Smooth muscle cell (in vitro differentiated cells): ENCODE data around the gene SLC38A3. TPM values are rescaled to one million over a fixed set of nuclear protein-coding genes. Genes with fewer than 3 reads are reported as not detected.
"Not testable (repeated sequence)": the region's sequence is repeated elsewhere in the genome, so short reads cannot be mapped to it uniquely, and the experiment has no call there.

Source experiments
- DNase-seq: peaks from one replicate; lab custom pipeline; 2025; ENCODE audit not compliant: unreplicated experiment; lab: John Stamatoyannopoulos, UW
- H2AFZ ChIP-seq: fragments of 200-600 bp; sonication (generic); 2 replicates; pipeline ENCODE4 v1.6.0; 2016; ENCODE audit warnings: antibody characterized with exemption, low read depth, mild to moderate bottlenecking
- H3F3A ChIP-seq: fragments of 200-600 bp; sonication (generic); 2 replicates; pipeline ENCODE4 v1.6.0; 2017; ENCODE audit warnings: antibody characterized with exemption, low read depth
- H3K27ac ChIP-seq: fragments of 200-600 bp; sonication (generic); 2 replicates; pipeline ENCODE4 v1.5.1; 2016; ENCODE audit warnings: low read depth, mild to moderate bottlenecking
- H3K27me3 ChIP-seq: fragments of 200-600 bp; sonication (generic); 2 replicates; pipeline ENCODE4 v1.6.1; 2016; ENCODE audit warnings: low read depth, mild to moderate bottlenecking
- H3K36me3 ChIP-seq: fragments of 200-600 bp; sonication (generic); 2 replicates; pipeline ENCODE4 v1.5.1; 2016; ENCODE audit warnings: low read depth
- H3K4me1 ChIP-seq: fragments of 200-600 bp; sonication (generic); 2 replicates; pipeline ENCODE4 v1.5.1; 2016; ENCODE audit warnings: low read depth
- H3K4me2 ChIP-seq: fragments of 200-600 bp; sonication (generic); 2 replicates; pipeline ENCODE4 v1.6.0; 2016; ENCODE audit warnings: mild to moderate bottlenecking
- H3K4me3 ChIP-seq: fragments of 200-600 bp; sonication (generic); 2 replicates; pipeline ENCODE4 v1.5.1; 2016; ENCODE audit warnings: mild to moderate bottlenecking
- H3K79me2 ChIP-seq: fragments of 200-600 bp; sonication (generic); 2 replicates; pipeline ENCODE4 v1.6.0; 2016; ENCODE audit warnings: low read depth, mild to moderate bottlenecking
- H3K9ac ChIP-seq: fragments of 200-600 bp; sonication (generic); 2 replicates; pipeline ENCODE4 v1.6.0; 2016; ENCODE audit warnings: low read depth
- H3K9me3 ChIP-seq: fragments of 200-600 bp; sonication (generic); replicated peaks from 2 replicates; pipeline ENCODE4 v1.5.1; 2016; ENCODE audit warnings: low read depth
- H4K20me1 ChIP-seq: fragments of 200-600 bp; sonication (generic); 2 replicates; pipeline ENCODE4 v1.6.0; 2016; ENCODE audit warnings: low read depth
- CTCF ChIP-seq: fragments of 200-600 bp; sonication (generic); IDR thresholded peaks from 2 replicates; pipeline ENCODE4 v1.5.1; 2017; ENCODE audit warnings: borderline replicate concordance, mild to moderate bottlenecking, antibody characterized with exemption; ENCODE audit not compliant: insufficient read depth, poor library complexity, severe bottlenecking
- WGBS: methylation state at CpG from one replicate; pipeline ENCODE4 v1.1.7; 2016; ENCODE audit warnings: low lambda C conversion rate; 5-methylcytosine and 5-hydroxymethylcytosine counted together
- polyA plus RNA-seq: library from polyadenylated mRNA; unstranded; fragments of >200 nt; fragmentation: Nextera tagmentation; extraction: Ambion mirVana; gene quantifications from 2 replicates; pipeline ENCODE4 v1.2.1, GENCODE V29; 2016
- total RNA-seq: library from RNA; depleted of rRNA; stranded (reverse); fragments of >200 nt; gene quantifications from 2 replicates; pipeline ENCODE4 v1.2.3, GENCODE V29; 2014

Gene SLC38A3
- total and polyA plus RNA-seq, 2 experiments from 2014 or later: 0.58 to 3.5 TPM

- H3K27me3 ChIP-seq: no peaks in the 10 kb centered on the region
- no peaks in the 10 kb centered on the region for H3K9me3 ChIP-seq
- no peak overlapping the region for H3K4me3 ChIP-seq
- H4K20me1 ChIP-seq: peaks cover 2% of the 10 kb centered on the region
- H3K36me3 ChIP-seq: no peaks in the 10 kb centered on the region
- H3K27ac ChIP-seq: peak overlapping the region; percentile 98
- H3K9ac ChIP-seq: no peak overlapping the region
- WGBS: 91% methylated on average over 2 of the region's 2 CpGs
- no peak for DNase-seq
- peaks cover 39% of the 10 kb centered on the region for H3K4me1 ChIP-seq
- no peak overlapping the region for H2AFZ ChIP-seq
- H3F3A ChIP-seq: peaks cover 32% of the 10 kb centered on the region
- no peaks in the 10 kb centered on the region for H3K79me2 ChIP-seq
- TF ChIP-seq CTCF: no peak
- H3K4me2 ChIP-seq: peak overlapping the region; percentile 89
Measured at GRCh38 chr3:50261505-50261904, 56.4 kb downstream of the SLC38A3 start.

GRCh38 chr3:50262200-50262599, 57.1 kb downstream of the SLC38A3 start:
- not testable (repeated sequence) for H2AFZ ChIP-seq, DNase-seq

GRCh38 chr3:50262778-50263177, 57.7 kb downstream of the SLC38A3 start:
- no peak for TF ChIP-seq CTCF
- Histone ChIP-seq H2AFZ (no peak overlapping the region), H3K36me3 (no peaks in the 10 kb centered on the region), H3K4me3 (no peak overlapping the region), H3K79me2 (no peaks in the 10 kb centered on the region), H3F3A (peaks cover 27% of the 10 kb centered on the region), H3K4me2 (no peak overlapping the region), H3K27me3 (no peaks in the 10 kb centered on the region), H3K27ac (peak overlapping the region; percentile 75), H3K9me3 (no peaks in the 10 kb centered on the region), H4K20me1 (no peaks in the 10 kb centered on the region), H3K9ac (no peak overlapping the region), H3K4me1 (peaks cover 48% of the 10 kb centered on the region)
- DNase-seq: no peak
- 95% methylated on average over 7 of the region's 7 CpGs for WGBS

More at GRCh38 chr3:50262200-50262599, 57.1 kb downstream of the SLC38A3 start:
- not testable (repeated sequence) for H3K27me3 ChIP-seq, H3K4me2 ChIP-seq, H3K27ac ChIP-seq, H3K9me3 ChIP-seq, H3K79me2 ChIP-seq, H3K4me3 ChIP-seq, H4K20me1 ChIP-seq, H3K9ac ChIP-seq, H3K36me3 ChIP-seq
- 98% methylated on average over 4 of the region's 4 CpGs for WGBS
- H3F3A ChIP-seq: peaks cover 32% of the 10 kb centered on the region
- peaks cover 46% of the 10 kb centered on the region for H3K4me1 ChIP-seq

- TF ChIP-seq CTCF: no peak
- H3K9me3 ChIP-seq: no peaks in the 10 kb centered on the region
- H3F3A ChIP-seq: peaks cover 32% of the 10 kb centered on the region
- H3K4me1 ChIP-seq: peaks cover 55% of the 10 kb centered on the region
- H3K36me3 ChIP-seq: no peaks in the 10 kb centered on the region
- peak overlapping the region; percentile 59 for H3K4me2 ChIP-seq
- H2AFZ ChIP-seq: no peak overlapping the region
- H3K27ac ChIP-seq: peak overlapping the region; percentile 75
- no peaks in the 10 kb centered on the region for H4K20me1 ChIP-seq
- H3K79me2 ChIP-seq: no peaks in the 10 kb centered on the region
- no peak overlapping the region for H3K9ac ChIP-seq
- no peaks in the 10 kb centered on the region for H3K27me3 ChIP-seq
- 64% methylated on average over 6 of the region's 6 CpGs for WGBS
- DNase-seq: no peak
- peak overlapping the region; percentile 1 for H3K4me3 ChIP-seq
Measured at GRCh38 chr3:50263478-50264382, 58.7 kb downstream of the SLC38A3 start.
